ENCODE measurements around the gene ATP1B1.

Gene ATP1B1

GRCh38 chr1:169106095-169106920, at the start of gene ATP1B1:
Gene ATP1B1 (plus strand): TSS chr1:169106690. CDS start chr1:169106830, 140 bp downstream.
- peak within 1 kb of the TSS; percentile 82 to 88 for H3K4me3 ChIP-seq (ENCODE audit: low read depth in 1 of 2, low read length in 2 of 2)
- peak within 1 kb of the TSS; percentile 96 for H3K9ac ChIP-seq (ENCODE audit: low read length)
- H3K9me3 ChIP-seq (ENCODE audit: low read length) = no peaks in the 10 kb centered on the region
- peak within 1 kb of the TSS; percentile 84 for H3K27ac ChIP-seq (ENCODE audit: low read depth, low read length)
- peaks cover 44% of the 10 kb centered on the region for H3K4me1 ChIP-seq (ENCODE audit: insufficient read depth, low read length)
- H3K27me3 ChIP-seq (ENCODE audit: control insufficient read depth in 1 of 2, insufficient read depth in 2 of 2, low read length in 2 of 2) = no peaks in the 10 kb centered on the region
- H3K36me3 ChIP-seq (ENCODE audit: insufficient read depth, low read length) = peaks cover 2% of the 10 kb centered on the region

- peaks cover 6% of the 10 kb centered on the region for H3K9me3 ChIP-seq (ENCODE audit: low read length)
- no peak overlapping the region for H3K4me3 ChIP-seq (ENCODE audit: low read depth in 1 of 2, low read length in 2 of 2)
- no peaks in the 10 kb centered on the region for H3K4me1 ChIP-seq (ENCODE audit: insufficient read depth, low read length)
- H3K9ac ChIP-seq (ENCODE audit: low read length) = no peak overlapping the region
- no peaks in the 10 kb centered on the region for H3K36me3 ChIP-seq (ENCODE audit: insufficient read depth, low read length)
- no peak overlapping the region for H3K27ac ChIP-seq (ENCODE audit: low read depth, low read length)
- no peaks in the 10 kb centered on the region for H3K27me3 ChIP-seq (ENCODE audit: control insufficient read depth in 1 of 2, insufficient read depth in 2 of 2, low read length in 2 of 2)
These were observed 47.1 kb upstream of the ATP1B1 start for GRCh38 chr1:169059421-169059820.

DNA sequence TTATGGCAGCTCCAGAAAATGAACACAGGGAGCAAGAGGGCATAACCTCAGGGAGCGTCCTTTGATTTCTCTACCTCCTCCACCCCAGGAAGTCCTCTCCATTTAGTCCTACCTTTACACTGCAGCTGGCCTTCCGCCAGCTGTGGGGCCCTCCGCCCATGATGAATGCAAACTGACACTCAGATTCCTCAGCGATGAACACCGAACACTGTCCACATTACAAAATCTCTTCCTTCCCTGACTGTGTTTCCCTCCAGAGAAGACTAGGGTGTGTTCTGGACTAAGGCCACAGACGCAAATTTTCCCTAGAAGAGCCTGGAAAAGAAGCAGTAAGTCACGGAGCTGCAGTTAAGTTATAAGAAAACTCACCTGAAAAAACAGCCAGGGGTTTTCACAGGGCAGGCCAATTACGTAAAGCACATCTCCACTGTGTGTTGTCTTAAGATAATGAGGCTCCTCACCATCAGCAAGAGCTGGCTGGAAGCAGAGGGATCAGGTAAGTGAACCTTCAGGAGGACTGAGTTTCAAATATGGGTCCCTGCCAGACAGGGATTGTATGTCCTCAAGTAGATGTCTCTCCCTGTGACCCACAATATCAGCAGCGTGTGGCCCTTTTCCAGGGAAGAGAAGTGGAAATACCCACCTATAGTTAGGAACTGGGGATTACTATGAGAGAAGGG, 46.3 kb upstream of the ATP1B1 start:
- Histone ChIP-seq H3K9ac (ENCODE audit: low read length) (no peak overlapping the region), H3K9me3 (ENCODE audit: low read length) (peaks cover 6% of the 10 kb centered on the region), H3K36me3 (ENCODE audit: insufficient read depth, low read length) (no peaks in the 10 kb centered on the region), H3K4me3 (ENCODE audit: low read depth in 1 of 2, low read length in 2 of 2) (no peak overlapping the region), H3K4me1 (ENCODE audit: insufficient read depth, low read length) (no peaks in the 10 kb centered on the region), H3K27ac (ENCODE audit: low read depth, low read length) (no peak overlapping the region), H3K27me3 (ENCODE audit: control insufficient read depth in 1 of 2, insufficient read depth in 2 of 2, low read length in 2 of 2) (no peaks in the 10 kb centered on the region)

DNA sequence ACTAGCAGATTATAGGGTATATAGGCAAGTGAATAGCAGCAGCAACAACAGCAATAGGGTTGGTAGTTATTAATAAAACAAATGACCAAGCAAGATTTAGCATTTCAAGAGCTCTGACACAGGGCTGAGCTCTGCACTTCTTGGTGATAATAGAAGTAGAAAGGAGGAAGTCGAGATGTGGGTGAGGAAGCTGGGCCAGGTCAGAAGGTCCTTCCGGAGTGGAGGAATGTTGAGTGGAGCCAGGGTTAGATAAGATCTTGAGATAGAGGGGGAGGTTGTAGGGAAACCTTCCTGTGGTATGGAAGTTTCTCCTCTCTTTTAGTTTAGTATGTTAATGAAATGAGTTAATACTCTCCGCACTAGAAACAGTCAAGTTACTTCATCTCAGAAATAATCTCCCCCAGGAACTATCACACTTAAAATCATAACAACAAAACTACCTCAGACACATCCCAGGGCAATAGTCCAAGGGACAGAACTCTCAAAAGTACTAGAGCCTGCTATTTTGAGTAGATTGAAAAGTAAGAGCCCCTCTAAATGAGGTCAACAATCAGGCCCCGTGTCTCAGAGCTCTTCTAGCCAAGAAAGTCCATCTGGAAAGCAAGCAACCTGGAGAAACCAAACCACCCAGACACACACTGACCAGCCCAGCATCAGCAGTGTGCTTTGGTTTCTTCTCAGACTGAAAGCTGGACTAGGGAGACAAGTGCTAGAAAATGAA, 45.4 kb upstream of the ATP1B1 start:
- no peaks in the 10 kb centered on the region for H3K36me3 ChIP-seq (ENCODE audit: insufficient read depth, low read length)
- H3K4me1 ChIP-seq (ENCODE audit: insufficient read depth, low read length) = no peaks in the 10 kb centered on the region
- H3K9me3 ChIP-seq (ENCODE audit: low read length) = peaks cover 6% of the 10 kb centered on the region
- no peak overlapping the region for H3K4me3 ChIP-seq (ENCODE audit: low read depth in 1 of 2, low read length in 2 of 2)
- H3K27me3 ChIP-seq (ENCODE audit: control insufficient read depth in 1 of 2, insufficient read depth in 2 of 2, low read length in 2 of 2) = no peaks in the 10 kb centered on the region
- no peak overlapping the region for H3K27ac ChIP-seq (ENCODE audit: low read depth, low read length)
- H3K9ac ChIP-seq (ENCODE audit: low read length) = no peak overlapping the region

DNA sequence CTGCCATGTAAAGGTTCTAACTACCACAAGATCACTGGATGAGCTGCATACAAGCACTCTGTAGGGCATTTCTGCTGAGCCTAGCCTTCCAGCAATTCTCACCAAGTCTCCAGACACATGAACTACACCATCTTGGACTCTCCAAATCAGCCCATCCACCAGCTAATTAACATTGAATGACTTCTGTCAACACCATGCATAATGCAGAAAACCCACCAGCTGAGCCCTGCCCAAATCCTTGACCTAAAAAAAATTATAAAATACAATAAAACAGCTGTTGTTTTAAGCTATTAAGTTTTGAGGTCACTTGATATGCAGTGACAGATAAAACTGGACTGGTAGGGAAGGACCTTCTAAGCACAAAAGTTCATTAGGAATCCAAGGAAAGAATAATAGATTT, 44.3 kb upstream of the ATP1B1 start:
- H3K36me3 ChIP-seq (ENCODE audit: insufficient read depth, low read length) = no peaks in the 10 kb centered on the region
- H3K9me3 ChIP-seq (ENCODE audit: low read length) = peaks cover 6% of the 10 kb centered on the region
- H3K27me3 ChIP-seq (ENCODE audit: control insufficient read depth in 1 of 2, insufficient read depth in 2 of 2, low read length in 2 of 2) = no peaks in the 10 kb centered on the region
- no peak overlapping the region for H3K4me3 ChIP-seq (ENCODE audit: low read depth in 1 of 2, low read length in 2 of 2)
- no peaks in the 10 kb centered on the region for H3K4me1 ChIP-seq (ENCODE audit: insufficient read depth, low read length)
- H3K27ac ChIP-seq (ENCODE audit: low read depth, low read length) = no peak overlapping the region
- H3K9ac ChIP-seq (ENCODE audit: low read length) = no peak overlapping the region

DNA sequence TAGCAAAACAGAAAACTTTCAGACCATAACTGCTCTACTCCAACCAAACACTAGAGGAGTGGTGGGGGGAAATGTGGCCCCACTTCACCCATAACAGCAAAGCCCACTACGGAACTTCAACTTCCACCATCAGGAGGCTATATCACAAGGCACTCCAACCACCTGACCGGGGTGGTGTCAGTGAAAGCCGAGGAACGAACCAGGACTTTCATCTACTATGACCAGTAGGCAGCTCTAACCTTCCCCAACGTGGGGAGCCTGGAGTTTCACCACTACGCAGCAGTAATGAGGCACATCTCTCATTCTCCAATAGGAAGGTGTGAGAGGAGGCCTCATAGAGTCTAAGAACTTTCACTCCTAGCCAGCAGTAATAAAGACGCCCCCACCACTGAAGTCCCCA, 42.4 kb upstream of the ATP1B1 start:
- no peak overlapping the region for H3K4me3 ChIP-seq (ENCODE audit: low read depth in 1 of 2, low read length in 2 of 2)
- H3K36me3 ChIP-seq (ENCODE audit: insufficient read depth, low read length) = no peaks in the 10 kb centered on the region
- H3K27me3 ChIP-seq (ENCODE audit: control insufficient read depth in 1 of 2, insufficient read depth in 2 of 2, low read length in 2 of 2) = no peaks in the 10 kb centered on the region
- no peak overlapping the region for H3K9ac ChIP-seq (ENCODE audit: low read length)
- H3K4me1 ChIP-seq (ENCODE audit: insufficient read depth, low read length) = no peaks in the 10 kb centered on the region
- no peak overlapping the region for H3K27ac ChIP-seq (ENCODE audit: low read depth, low read length)
- H3K9me3 ChIP-seq (ENCODE audit: low read length) = peaks cover 6% of the 10 kb centered on the region

GRCh38 chr1:169070547-169070946, 35.9 kb upstream of the ATP1B1 start:
- no peaks in the 10 kb centered on the region for H3K27me3 ChIP-seq (ENCODE audit: control insufficient read depth in 1 of 2, insufficient read depth in 2 of 2, low read length in 2 of 2)
- H3K4me3 ChIP-seq (ENCODE audit: low read depth in 1 of 2, low read length in 2 of 2) = no peak overlapping the region
- H3K36me3 ChIP-seq (ENCODE audit: insufficient read depth, low read length) = no peaks in the 10 kb centered on the region
- H3K9ac ChIP-seq (ENCODE audit: low read length) = no peak overlapping the region
- peaks cover 3% of the 10 kb centered on the region for H3K4me1 ChIP-seq (ENCODE audit: insufficient read depth, low read length)
- H3K9me3 ChIP-seq (ENCODE audit: low read length) = no peaks in the 10 kb centered on the region
- H3K27ac ChIP-seq (ENCODE audit: low read depth, low read length) = no peak overlapping the region

DNA sequence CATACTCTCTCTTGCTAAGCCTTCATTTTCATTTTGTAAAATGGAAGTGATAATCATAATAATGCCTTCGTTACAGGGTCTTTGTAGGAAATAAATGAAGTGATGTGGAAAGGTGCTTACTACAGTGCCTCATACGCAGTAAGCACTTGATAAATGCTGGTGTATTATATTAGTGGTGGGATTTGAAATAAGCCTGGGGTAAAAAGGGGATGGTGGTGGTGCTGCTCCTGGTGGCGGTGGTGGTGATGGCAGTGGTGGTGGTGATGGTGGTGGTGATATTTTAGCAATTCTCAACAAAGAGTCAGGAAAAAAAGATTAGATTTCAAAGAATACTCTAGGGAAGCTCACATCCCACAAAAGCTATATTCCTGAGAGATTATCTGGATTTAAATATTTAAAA, 35.5 kb upstream of the ATP1B1 start:
- Histone ChIP-seq H3K4me1 (ENCODE audit: insufficient read depth, low read length) (peaks cover 3% of the 10 kb centered on the region), H3K27me3 (ENCODE audit: control insufficient read depth in 1 of 2, insufficient read depth in 2 of 2, low read length in 2 of 2) (no peaks in the 10 kb centered on the region), H3K27ac (ENCODE audit: low read depth, low read length) (no peak overlapping the region), H3K4me3 (ENCODE audit: low read depth in 1 of 2, low read length in 2 of 2) (no peak overlapping the region), H3K9me3 (ENCODE audit: low read length) (no peaks in the 10 kb centered on the region), H3K9ac (ENCODE audit: low read length) (no peak overlapping the region), H3K36me3 (ENCODE audit: insufficient read depth, low read length) (no peaks in the 10 kb centered on the region)

DNA sequence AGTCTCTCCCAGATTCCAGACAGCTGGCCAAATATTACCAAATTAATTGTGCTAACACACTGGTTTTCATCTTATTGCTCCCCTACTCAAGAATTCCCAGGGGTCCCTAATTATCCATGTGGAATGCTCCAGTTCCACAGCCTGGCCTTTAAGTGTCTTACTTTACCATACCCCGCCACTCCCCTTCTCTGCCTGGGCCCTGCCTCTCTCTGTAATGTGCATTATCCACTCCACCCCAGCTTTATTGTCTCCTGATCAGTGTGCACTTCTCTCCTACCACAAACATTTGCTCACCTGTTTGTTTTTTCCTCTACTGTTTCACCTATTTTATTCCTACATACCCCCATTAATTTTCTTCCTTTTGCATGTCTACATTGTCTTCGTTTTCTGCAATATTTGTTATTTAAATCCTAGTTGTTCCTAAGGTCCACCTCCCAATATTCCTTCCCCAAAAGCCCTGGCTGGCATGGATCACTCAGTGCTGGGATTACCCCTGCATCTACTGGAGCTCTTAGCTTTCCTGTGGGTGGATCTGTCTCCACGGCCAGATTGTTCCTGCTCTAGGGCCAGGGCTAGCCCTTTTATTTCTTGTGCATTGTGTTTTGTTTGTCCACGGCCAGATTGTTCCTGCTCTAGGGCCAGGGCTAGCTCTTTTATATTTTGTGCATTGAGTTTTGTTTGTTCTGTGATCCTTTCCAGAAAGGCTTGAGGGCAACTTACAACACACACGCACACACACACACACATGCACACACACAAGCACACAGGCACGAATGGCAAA, 33.4 kb upstream of the ATP1B1 start:
- no peak overlapping the region for H3K4me3 ChIP-seq (ENCODE audit: low read depth in 1 of 2, low read length in 2 of 2)

DNA sequence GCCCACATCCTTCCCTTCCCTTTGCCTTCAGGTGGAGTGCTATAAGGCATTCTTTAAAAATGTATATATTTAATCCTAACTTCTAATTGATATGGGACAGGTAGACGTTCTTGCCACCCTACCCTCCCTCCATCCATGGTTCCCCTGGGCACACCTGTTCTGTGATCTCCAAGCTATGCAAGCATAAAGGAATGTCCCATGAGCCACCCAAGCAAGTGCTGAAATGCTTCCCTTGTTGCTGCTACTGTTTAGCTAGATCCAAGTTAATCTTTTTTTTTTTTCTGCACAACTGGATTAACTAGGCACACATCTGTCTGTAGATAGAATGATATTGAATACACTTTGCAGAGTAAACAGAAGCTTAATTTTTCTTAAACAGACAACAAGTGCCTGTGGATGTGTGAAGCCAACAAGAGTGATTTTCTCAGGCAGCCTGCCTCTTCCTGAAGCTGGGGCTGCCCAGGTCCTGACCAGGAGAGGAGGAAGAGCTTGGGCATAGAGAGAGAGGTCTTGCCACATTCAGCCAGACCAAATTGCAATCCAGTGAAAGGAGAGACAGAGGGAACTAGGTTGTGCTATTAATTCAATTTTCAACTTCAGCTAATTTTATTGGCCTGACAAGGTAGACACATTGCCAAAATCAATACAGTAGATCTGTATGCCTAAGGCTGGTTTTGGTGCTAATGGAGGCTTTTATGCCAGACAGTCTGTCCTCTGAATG, 28.2 kb upstream of the ATP1B1 start:
- Histone ChIP-seq H3K4me1 (ENCODE audit: insufficient read depth, low read length) (no peaks in the 10 kb centered on the region), H3K36me3 (ENCODE audit: insufficient read depth, low read length) (no peaks in the 10 kb centered on the region), H3K9me3 (ENCODE audit: low read length) (no peaks in the 10 kb centered on the region), H3K9ac (ENCODE audit: low read length) (no peak overlapping the region), H3K27ac (ENCODE audit: low read depth, low read length) (no peak overlapping the region), H3K27me3 (ENCODE audit: control insufficient read depth in 1 of 2, insufficient read depth in 2 of 2, low read length in 2 of 2) (no peaks in the 10 kb centered on the region), H3K4me3 (ENCODE audit: low read depth in 1 of 2, low read length in 2 of 2) (no peak overlapping the region)

More for the DNA sequence above, 33.4 kb upstream of the ATP1B1 start:
- H3K9ac ChIP-seq (ENCODE audit: low read length) = no peak overlapping the region
- peaks cover 3% of the 10 kb centered on the region for H3K4me1 ChIP-seq (ENCODE audit: insufficient read depth, low read length)
- no peaks in the 10 kb centered on the region for H3K9me3 ChIP-seq (ENCODE audit: low read length)
- no peak overlapping the region for H3K27ac ChIP-seq (ENCODE audit: low read depth, low read length)
- H3K36me3 ChIP-seq (ENCODE audit: insufficient read depth, low read length) = no peaks in the 10 kb centered on the region
- H3K27me3 ChIP-seq (ENCODE audit: control insufficient read depth in 1 of 2, insufficient read depth in 2 of 2, low read length in 2 of 2) = no peaks in the 10 kb centered on the region

Measured in muscle layer of colon (tissue), 2 donors.